GM12891 (cell line): Measurements from ENCODE around the gene ATF1.

ENCODE experiments used
- PAX5 ChIP-seq: IDR thresholded peaks from 2 replicates; pipeline ENCODE4 v1.6.1; 2011; ENCODE audit warnings: low read length, moderate library complexity, mild to moderate bottlenecking; ENCODE audit not compliant: insufficient read depth, severe bottlenecking
- POLR2A ChIP-seq: IDR thresholded peaks from 2 replicates; pipeline ENCODE4 v1.6.1; 2011; ENCODE audit warnings: low read depth, low read length, control low read depth
- POLR2AphosphoS5 ChIP-seq: IDR thresholded peaks from 2 replicates; pipeline ENCODE4 v1.6.1; 2011; ENCODE audit warnings: low read depth, low read length, control low read depth
- SPI1 ChIP-seq: IDR thresholded peaks from 2 replicates; pipeline ENCODE4 v1.6.1; 2011; ENCODE audit warnings: low read depth, low read length, control low read depth
- TAF1 ChIP-seq: IDR thresholded peaks from 2 replicates; pipeline ENCODE4 v1.6.1; 2011; ENCODE audit warnings: low read depth, low read length, control low read depth

DNA sequence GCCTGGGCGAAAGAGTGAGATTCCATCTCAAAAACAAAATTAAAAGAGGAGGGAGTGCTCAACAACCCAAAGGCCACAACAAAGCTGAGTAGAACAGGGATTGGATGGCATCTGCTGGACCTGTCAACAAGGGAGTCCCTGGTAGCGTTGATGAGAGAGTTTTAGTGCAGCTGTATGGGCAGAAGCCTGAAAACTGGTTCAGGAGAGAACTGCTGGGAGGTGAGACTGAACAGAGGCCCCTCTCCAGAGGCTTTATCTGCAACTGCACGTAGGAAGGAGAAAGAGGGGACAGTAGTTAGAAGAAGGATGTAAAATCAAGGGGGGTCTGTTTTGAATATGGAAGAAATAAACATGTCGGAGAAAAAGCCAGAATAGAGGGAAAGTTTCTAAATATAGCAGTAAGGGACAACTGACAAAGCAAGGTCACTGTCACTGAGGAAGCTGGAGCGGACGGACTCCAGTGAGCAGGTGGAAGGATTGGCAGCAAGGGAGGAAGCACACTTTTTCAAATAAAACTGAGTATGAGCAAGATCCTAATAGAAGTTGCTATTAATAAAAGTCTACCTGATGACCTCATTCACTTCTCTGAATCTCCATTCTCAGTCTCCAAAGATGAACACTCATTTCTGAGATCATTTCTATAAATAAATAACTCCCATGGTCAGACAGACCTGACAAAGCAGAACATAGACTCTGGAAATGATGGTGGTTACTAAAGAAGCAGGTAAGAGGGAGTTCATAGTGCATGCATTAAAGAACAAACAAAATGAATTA is 11.8 kb upstream of the ATF1 start:
- no peak for TF ChIP-seq TAF1
- no peak for TF ChIP-seq POLR2A
- TF ChIP-seq POLR2AphosphoS5, result no peak
- TF ChIP-seq PAX5, result no peak
- TF ChIP-seq SPI1, result no peak
